ENCODE measurements around the gene XCR1.
"Not testable (repeated sequence)": the region's sequence is repeated elsewhere in the genome, so short reads cannot be mapped to it uniquely, and the experiment has no call there.

XCR1 gene

DNA sequence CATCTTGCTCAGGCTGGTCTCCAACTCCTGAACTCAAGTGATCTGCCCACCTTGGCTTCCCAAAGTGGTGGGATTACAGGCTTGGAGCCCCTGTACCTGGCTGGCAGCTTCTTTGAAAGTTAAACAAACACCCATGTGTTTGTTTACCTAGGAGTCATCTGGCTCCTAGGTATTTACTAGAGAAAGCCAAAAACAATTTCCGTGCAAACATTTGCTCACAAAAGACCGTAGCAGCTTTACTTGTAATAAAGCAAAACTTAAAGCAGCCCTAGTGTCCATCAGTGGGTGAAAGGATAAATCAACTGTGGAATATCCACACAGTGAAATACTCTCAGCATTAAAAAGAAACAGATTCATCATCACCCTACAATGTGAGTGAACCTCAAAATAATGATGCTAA, 29.4 kb upstream of the XCR1 start:
- H3K9me3 ChIP-seq = no peaks in the 10 kb centered on the region
- H3K27ac ChIP-seq = no peak overlapping the region
- no peak overlapping the region for H3K4me3 ChIP-seq (ENCODE audit: low read depth in 1 of 2, low read length in 1 of 2)
- peaks cover 0 to 5% of the 10 kb centered on the region in 2 experiments for H3K4me1 ChIP-seq (ENCODE audit: control insufficient read depth in 1 of 2, insufficient read depth in 1 of 2, low read depth in 1 of 2, low read length in 1 of 2)
- peaks cover 23% of the 10 kb centered on the region for H3K27me3 ChIP-seq
- no peaks in the 10 kb centered on the region for H3K36me3 ChIP-seq
- no peak for TF ChIP-seq CTCF (IDR thresholded peaks at IDR 0.05)

GRCh38 chr3:46053761-46054515, 26.7 kb upstream of the XCR1 start:
- H3K4me1 ChIP-seq (ENCODE audit: control insufficient read depth in 1 of 2, insufficient read depth in 1 of 2, low read depth in 1 of 2, low read length in 1 of 2); H3K36me3 ChIP-seq; H3K4me3 ChIP-seq (ENCODE audit: low read depth in 1 of 2, low read length in 1 of 2); H3K27me3 ChIP-seq; H3K9me3 ChIP-seq; H3K27ac ChIP-seq: not testable (repeated sequence)

DNA sequence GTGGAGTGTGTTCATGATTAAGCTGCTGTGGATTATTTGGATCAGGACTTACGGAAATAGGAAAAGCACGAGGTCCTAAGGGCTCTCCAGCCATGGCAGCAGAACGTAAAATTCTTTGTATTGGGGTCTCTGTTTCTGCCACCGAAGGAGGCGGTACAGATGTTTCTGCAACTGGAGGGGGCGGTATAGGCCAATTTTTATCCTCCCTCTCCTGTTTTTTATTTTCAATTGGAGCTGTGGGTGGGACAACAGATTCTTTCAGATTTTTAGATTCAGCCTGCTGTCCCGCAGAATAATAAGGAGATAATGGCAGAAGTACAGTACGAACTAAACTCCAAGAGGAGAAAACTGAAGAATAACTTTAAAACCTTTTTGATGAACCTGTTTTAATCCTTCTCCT, 26.0 kb upstream of the XCR1 start:
- not testable (repeated sequence) for H3K4me3 ChIP-seq (ENCODE audit: low read depth in 1 of 2, low read length in 1 of 2); H3K36me3 ChIP-seq; H3K27ac ChIP-seq; H3K27me3 ChIP-seq; H3K4me1 ChIP-seq (ENCODE audit: control insufficient read depth in 1 of 2, insufficient read depth in 1 of 2, low read depth in 1 of 2, low read length in 1 of 2); H3K9me3 ChIP-seq

DNA sequence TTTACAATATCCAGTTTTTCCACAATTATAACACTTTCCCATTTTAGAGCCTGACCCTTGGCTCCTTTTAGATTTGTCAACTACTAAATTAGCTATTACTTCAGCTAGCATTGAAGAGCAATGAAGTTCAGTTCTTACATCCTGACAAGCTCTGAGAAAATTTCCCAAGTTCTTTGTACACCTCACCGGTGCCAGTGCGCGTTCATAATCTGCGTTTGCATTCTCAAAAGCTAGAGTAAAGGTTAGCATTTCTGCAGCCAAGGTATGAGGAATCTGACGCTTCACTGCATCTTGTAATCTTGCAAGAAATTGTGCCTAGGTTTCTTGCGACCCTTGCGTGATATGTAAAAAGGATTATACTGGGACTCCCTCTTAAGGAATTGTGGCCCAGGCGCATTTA, 25.2 kb upstream of the XCR1 start:
- H3K36me3 ChIP-seq = no peaks in the 10 kb centered on the region
- H3K4me3 ChIP-seq (ENCODE audit: low read depth in 1 of 2, low read length in 1 of 2) = no peak overlapping the region
- H3K4me1 ChIP-seq (ENCODE audit: control insufficient read depth in 1 of 2, insufficient read depth in 1 of 2, low read depth in 1 of 2, low read length in 1 of 2) = no peaks in the 10 kb centered on the region
- H3K27ac ChIP-seq = no peak overlapping the region
- H3K27me3 ChIP-seq = peaks cover 9% of the 10 kb centered on the region
- TF ChIP-seq CTCF (IDR thresholded peaks at IDR 0.05) = no peak
- H3K9me3 ChIP-seq = no peaks in the 10 kb centered on the region

GRCh38 chr3:46049093-46049492, 21.8 kb upstream of the XCR1 start:
- TF ChIP-seq CTCF (IDR thresholded peaks at IDR 0.05) = no peak
- Histone ChIP-seq H3K4me1 (ENCODE audit: control insufficient read depth in 1 of 2, insufficient read depth in 1 of 2, low read depth in 1 of 2, low read length in 1 of 2) (no peaks in the 10 kb centered on the region), H3K36me3 (no peaks in the 10 kb centered on the region), H3K27ac (no peak overlapping the region), H3K4me3 (ENCODE audit: low read depth in 1 of 2, low read length in 1 of 2) (no peak overlapping the region), H3K27me3 (peaks cover 1% of the 10 kb centered on the region), H3K9me3 (no peaks in the 10 kb centered on the region)

DNA sequence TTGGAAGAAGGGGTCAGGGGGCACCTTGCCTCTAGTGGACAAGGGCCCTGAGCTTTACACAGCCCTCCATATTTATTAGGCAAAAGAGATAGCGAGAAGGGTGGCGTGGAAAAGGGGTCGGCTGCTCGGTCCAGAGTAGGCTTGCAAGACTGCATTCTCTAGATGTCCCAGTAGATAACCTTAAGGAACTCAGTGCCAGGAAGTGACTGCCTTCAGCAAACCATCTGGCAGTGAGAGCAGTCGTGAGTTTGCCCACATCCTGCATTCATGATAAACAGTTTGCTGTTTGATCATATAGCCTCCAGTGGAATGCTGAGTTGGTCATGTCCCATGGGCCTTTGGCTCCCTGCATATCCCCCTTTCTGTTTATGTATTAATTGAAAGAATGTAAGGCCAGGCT, 18.9 kb upstream of the XCR1 start:
- H3K36me3 ChIP-seq; H3K27ac ChIP-seq; H3K4me1 ChIP-seq (ENCODE audit: control insufficient read depth in 1 of 2, insufficient read depth in 1 of 2, low read depth in 1 of 2, low read length in 1 of 2); H3K9me3 ChIP-seq; H3K4me3 ChIP-seq (ENCODE audit: low read depth in 1 of 2, low read length in 1 of 2); H3K27me3 ChIP-seq: not testable (repeated sequence)

DNA sequence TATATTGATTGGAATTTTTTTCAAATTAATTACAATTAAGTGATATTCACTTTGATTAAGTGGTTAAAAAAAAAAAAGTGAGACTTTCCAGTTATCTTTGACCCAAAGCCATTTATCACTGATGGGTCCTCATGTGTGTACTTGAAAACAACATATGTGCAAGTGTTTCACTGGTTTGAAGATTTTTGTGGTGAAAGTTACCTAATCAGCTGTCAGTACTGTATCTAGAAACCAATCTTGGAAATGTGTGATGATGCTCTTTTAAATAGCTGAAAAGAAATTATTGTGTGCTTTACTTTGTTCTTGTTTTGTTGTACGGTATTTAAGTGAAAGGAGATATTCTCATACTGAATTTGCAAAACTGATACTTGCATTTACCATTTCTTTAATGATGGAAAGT, 11.6 kb upstream of the XCR1 start:
- H3K27me3 ChIP-seq = no peaks in the 10 kb centered on the region
- H3K36me3 ChIP-seq = no peaks in the 10 kb centered on the region
- TF ChIP-seq CTCF (IDR thresholded peaks at IDR 0.05) = no peak
- H3K4me3 ChIP-seq (ENCODE audit: low read depth in 1 of 2, low read length in 1 of 2) = no peak overlapping the region
- H3K4me1 ChIP-seq (ENCODE audit: control insufficient read depth in 1 of 2, insufficient read depth in 1 of 2, low read depth in 1 of 2, low read length in 1 of 2) = no peaks in the 10 kb centered on the region
- H3K27ac ChIP-seq = no peak overlapping the region
- H3K9me3 ChIP-seq = no peaks in the 10 kb centered on the region

DNA sequence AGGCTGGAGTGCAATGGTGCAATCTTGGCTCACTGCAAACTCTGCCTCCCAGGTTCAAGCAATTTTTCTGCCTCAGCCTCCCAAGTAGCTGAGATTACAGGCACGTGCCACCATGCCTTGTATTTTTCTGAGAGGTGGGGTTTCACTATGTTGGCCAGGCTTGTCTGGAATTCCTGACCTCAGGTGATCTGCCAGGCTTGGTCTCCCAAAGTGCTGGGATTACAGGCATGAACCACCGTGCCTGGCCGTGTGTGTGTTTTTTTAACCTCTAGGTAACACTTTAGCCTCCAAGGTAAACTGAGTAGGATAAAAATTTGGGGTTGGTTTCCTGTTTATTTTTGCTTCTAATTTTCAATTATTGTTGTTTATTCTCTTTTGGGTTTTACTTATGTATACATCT, 10.8 kb upstream of the XCR1 start:
- not testable (repeated sequence) for H3K27ac ChIP-seq; H3K36me3 ChIP-seq; H3K4me3 ChIP-seq (ENCODE audit: low read depth in 1 of 2, low read length in 1 of 2); H3K9me3 ChIP-seq; H3K4me1 ChIP-seq (ENCODE audit: control insufficient read depth in 1 of 2, insufficient read depth in 1 of 2, low read depth in 1 of 2, low read length in 1 of 2); H3K27me3 ChIP-seq

Data from neutrophil (primary cell).